Sigmoid colon (tissue), 4 donors: ENCODE data around the gene SPDYE16.
"Not testable (repeated sequence)": the region's sequence is repeated elsewhere in the genome, so short reads cannot be mapped to it uniquely, and the experiment has no call there.

Experiments
- CTCF ChIP-seq, 4 experiments: fragments of 450-650 bp in 3 of 4; fragments of 200-600 bp in 1 of 4; IDR thresholded peaks; one replicate each; pipeline ENCODE4 v1.5.1; 2016 to 2019; ENCODE audit warnings: antibody characterized with exemption in 4 of 4, mild to moderate bottlenecking in 3 of 4, moderate library complexity in 2 of 4
- EP300 ChIP-seq, 4 donors: sonication (generic); formaldehyde crosslinking; IDR thresholded peaks; one replicate each; pipeline ENCODE4 v1.6.1; 2017; ENCODE audit warnings: antibody characterized with exemption in 4 of 4

GRCh38 chr7:76543197-76543596 lies at the start of gene SPDYE16:
- not testable (repeated sequence) for TF ChIP-seq EP300, CTCF (IDR thresholded peaks at IDR 0.05)
